HK-2 (cell line): Measurements from ENCODE around the gene TFF3.

ENCODE experiments used
- DNase-seq: peaks from one replicate; pipeline ENCODE4 v3.0.0-alpha.2; 2018; ENCODE audit not compliant: unreplicated experiment

TFF3 gene

GRCh38 chr21:42315296-42315891 is at the start of gene TFF3:
Gene TFF3 (minus strand): TSS chr21:42315409. CDS start chr21:42315374, 35 bp downstream.
- no peak for DNase-seq

GRCh38 chr21:42364304-42364865 is 49.2 kb upstream of the TFF3 start:
- no peak for DNase-seq

- DNase-seq, result no peak
These were observed 48.1 kb upstream of the TFF3 start for GRCh38 chr21:42363312-42363711.

GRCh38 chr21:42362700-42363099 is 47.5 kb upstream of the TFF3 start:
- no peak for DNase-seq

- DNase-seq, result no peak
These were observed 47.0 kb upstream of the TFF3 start for GRCh38 chr21:42362198-42362597.

GRCh38 chr21:42361286-42361685 is 46.1 kb upstream of the TFF3 start:
- DNase-seq, result no peak

- no peak for DNase-seq
These were observed 45.1 kb upstream of the TFF3 start for GRCh38 chr21:42360317-42360716.

GRCh38 chr21:42358937-42359336 is 43.7 kb upstream of the TFF3 start:
- no peak for DNase-seq

- no peak for DNase-seq
These were observed 43.1 kb upstream of the TFF3 start for GRCh38 chr21:42358261-42358660.

- DNase-seq, result no peak
These were observed 42.1 kb upstream of the TFF3 start for GRCh38 chr21:42357307-42357706.

- no peak for DNase-seq
These were observed 41.4 kb upstream of the TFF3 start for GRCh38 chr21:42356650-42357049.

GRCh38 chr21:42356046-42356445 is 40.8 kb upstream of the TFF3 start:
- DNase-seq, result no peak

GRCh38 chr21:42353623-42354022 is 38.4 kb upstream of the TFF3 start:
- DNase-seq, result no peak

- no peak for DNase-seq
These were observed 37.4 kb upstream of the TFF3 start for GRCh38 chr21:42352441-42353095.

GRCh38 chr21:42351626-42352440 is 36.6 kb upstream of the TFF3 start:
- DNase-seq, result no peak

GRCh38 chr21:42350927-42351426 is 35.8 kb upstream of the TFF3 start, which contains the start of gene TFF2:
Gene TFF2 (minus strand): TSS chr21:42350994. CDS start chr21:42350957, 37 bp downstream.
- no peak for DNase-seq

- no peak for DNase-seq
These were observed 35.2 kb upstream of the TFF3 start for GRCh38 chr21:42350318-42350910.

- DNase-seq, result no peak
These were observed 34.5 kb upstream of the TFF3 start for GRCh38 chr21:42349420-42350317.

- no peak for DNase-seq
These were observed 33.6 kb upstream of the TFF3 start for GRCh38 chr21:42348762-42349161.

- no peak for DNase-seq
These were observed 32.6 kb upstream of the TFF3 start for GRCh38 chr21:42347601-42348327.
